ENCODE data around the gene MCM3AP. TPM values are rescaled to one million over a fixed set of nuclear protein-coding genes. Genes with fewer than 3 reads are reported as not detected.

MCM3AP gene
- total and polyA plus RNA-seq, 4 donors: 14.7 to 111 (median 67.1) TPM

- intact Hi-C loops (cut with DNase I): no loop called here
- Histone ChIP-seq H3K27ac (ENCODE audit: low read depth in 1 of 2, low read length in 2 of 2) (no peak overlapping the region), H3K36me3 (ENCODE audit: control insufficient read depth in 1 of 2, insufficient read depth in 2 of 2, low read length in 1 of 2) (peaks cover 0 to 2% of the 10 kb centered on the region in 2 donors), H3K4me3 (ENCODE audit: low read length in 2 of 2) (no peak overlapping the region), H3K4me1 (ENCODE audit: control insufficient read depth in 1 of 2, insufficient read depth in 2 of 2, low read length in 2 of 2) (peaks cover 0 to 3% of the 10 kb centered on the region in 2 donors), H3K9me3 (ENCODE audit: control insufficient read depth, low read length) (no peaks in the 10 kb centered on the region), H3K27me3 (ENCODE audit: control insufficient read depth in 1 of 2, insufficient read depth in 2 of 2, low read length in 1 of 2) (no peaks in the 10 kb centered on the region)
- WGBS, 2 donors: 82 to 87% methylated on average over 7 of the region's 7 CpGs
- DNase-seq: no peak
- ATAC-seq (ENCODE audit: low FRiP score): no peak
These were observed 62.2 kb downstream of the MCM3AP start for GRCh38 chr21:46223217-46223616.

DNA sequence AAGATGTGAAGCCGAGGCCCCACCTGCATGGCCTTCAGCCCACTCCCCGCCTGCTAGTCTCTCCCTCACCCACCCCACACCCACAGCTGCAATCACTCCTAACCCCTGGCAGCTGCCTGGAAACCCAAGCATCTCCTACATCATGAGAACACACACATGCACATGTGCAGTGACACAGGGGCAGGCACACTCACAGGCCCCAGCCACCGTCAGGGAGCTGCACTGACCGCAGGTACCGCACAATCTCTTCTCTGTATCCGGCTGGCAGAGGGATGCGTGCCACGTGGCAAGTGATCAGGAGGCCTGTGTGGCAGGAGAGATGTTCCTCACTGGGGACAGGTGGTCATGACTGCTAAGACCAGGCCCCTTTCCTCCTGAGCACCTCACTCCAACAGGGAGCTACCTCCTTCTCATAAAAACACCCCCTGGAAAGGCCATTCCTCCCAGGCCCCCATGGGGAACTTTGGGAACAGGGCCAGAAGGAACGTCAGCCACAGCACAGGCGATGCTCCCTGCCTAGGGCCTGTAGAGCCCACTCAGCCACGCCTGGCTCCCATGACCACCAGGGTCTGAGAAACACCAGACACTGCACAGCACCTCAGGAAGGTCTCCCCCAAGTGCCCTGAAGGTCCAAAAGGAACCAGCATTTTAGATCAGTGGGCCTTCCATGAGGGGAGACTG is 62.8 kb downstream of the MCM3AP start:
- no peak for ATAC-seq (ENCODE audit: low FRiP score)
- peaks cover 0 to 3% of the 10 kb centered on the region in 2 donors for H3K4me1 ChIP-seq (ENCODE audit: control insufficient read depth in 1 of 2, insufficient read depth in 2 of 2, low read length in 2 of 2)

DNA sequence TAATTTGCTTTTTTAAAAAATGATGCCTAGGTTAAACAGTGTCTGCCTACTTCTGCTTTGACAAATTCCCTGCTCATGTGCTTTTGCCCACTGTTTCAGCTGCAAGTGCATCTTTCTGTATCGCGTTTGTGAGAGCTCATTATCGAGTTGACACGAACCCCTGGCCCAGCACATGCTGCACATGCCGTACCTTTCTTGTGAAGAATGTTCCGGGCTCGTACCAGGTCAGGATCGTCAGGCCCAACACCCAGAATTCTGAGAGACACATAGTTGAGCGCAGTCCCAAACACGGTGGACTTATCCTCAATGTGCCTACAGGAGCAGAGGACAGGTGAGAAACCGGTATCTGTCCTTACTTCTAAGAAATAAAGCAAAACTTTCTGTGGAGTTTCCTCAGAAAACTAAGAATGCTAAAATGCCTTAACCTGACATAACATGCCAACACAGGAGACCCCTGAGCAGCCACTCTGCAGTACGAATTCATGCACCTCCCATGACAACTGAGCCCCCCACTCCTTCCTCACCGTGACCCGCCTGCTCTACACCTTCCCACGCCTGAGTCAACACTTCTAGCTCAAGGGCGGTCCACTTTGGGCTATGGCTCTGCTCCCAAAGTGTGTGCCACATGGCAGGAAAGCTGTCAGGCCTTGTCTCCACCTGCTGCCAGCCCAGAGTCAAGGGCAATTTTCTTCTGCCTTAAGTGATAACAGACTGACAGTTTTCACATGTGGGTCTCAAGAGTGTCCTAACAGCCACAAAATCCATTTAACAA is 63.6 kb downstream of the MCM3AP start:
- Histone ChIP-seq H3K36me3 (ENCODE audit: control insufficient read depth in 1 of 2, insufficient read depth in 2 of 2, low read length in 1 of 2) (peaks cover 0 to 2% of the 10 kb centered on the region in 2 donors), H3K27ac (ENCODE audit: low read depth in 1 of 2, low read length in 2 of 2) (no peak overlapping the region), H3K9me3 (ENCODE audit: control insufficient read depth, low read length) (no peaks in the 10 kb centered on the region), H3K27me3 (ENCODE audit: control insufficient read depth in 1 of 2, insufficient read depth in 2 of 2, low read length in 1 of 2) (no peaks in the 10 kb centered on the region), H3K4me3 (ENCODE audit: low read length in 2 of 2) (no peak overlapping the region), H3K4me1 (ENCODE audit: control insufficient read depth in 1 of 2, insufficient read depth in 2 of 2, low read length in 2 of 2) (peaks cover 0 to 3% of the 10 kb centered on the region in 2 donors)
- no peak for DNase-seq
- intact Hi-C loops (cut with DNase I): no loop called here
- 77 to 83% methylated on average over 16 of the region's 16 CpGs for whole genome bisulfite sequencing, 2 donors
- no peak for ATAC-seq (ENCODE audit: low FRiP score)

More for the DNA sequence above, 62.8 kb downstream of the MCM3AP start:
- Histone ChIP-seq H3K4me3 (ENCODE audit: low read length in 2 of 2) (no peak overlapping the region), H3K9me3 (ENCODE audit: control insufficient read depth, low read length) (no peaks in the 10 kb centered on the region), H3K27me3 (ENCODE audit: control insufficient read depth in 1 of 2, insufficient read depth in 2 of 2, low read length in 1 of 2) (no peaks in the 10 kb centered on the region), H3K27ac (ENCODE audit: low read depth in 1 of 2, low read length in 2 of 2) (no peak overlapping the region), H3K36me3 (ENCODE audit: control insufficient read depth in 1 of 2, insufficient read depth in 2 of 2, low read length in 1 of 2) (peaks cover 0 to 2% of the 10 kb centered on the region in 2 donors)
- DNase-seq: no peak
- 69 to 78% methylated on average over 11 of the region's 11 CpGs for whole genome bisulfite sequencing, 2 donors
- intact Hi-C loops (cut with DNase I): no loop called here

DNA sequence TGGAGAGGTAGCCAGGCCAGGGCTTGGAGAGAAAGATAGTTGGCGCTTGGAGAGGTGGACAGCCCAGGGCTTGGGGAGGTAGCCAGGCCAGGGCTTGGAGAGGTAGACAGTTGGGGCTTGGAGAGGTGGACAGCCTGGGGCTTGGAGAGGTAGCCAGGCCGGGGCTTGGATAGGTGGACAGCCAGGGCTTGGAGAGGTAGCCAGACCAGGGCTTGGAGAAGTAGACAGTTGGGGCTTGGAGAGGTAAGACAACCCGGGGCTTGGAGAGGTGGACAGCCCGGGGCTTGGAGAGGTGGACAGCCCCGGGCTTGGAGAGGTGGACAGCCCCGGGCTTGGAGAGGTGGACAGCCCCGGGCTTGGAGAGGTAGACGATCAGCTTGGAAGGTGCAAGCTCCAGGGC is 64.6 kb downstream of the MCM3AP start:
- Histone ChIP-seq H3K4me1 (ENCODE audit: control insufficient read depth in 1 of 2, insufficient read depth in 2 of 2, low read length in 2 of 2) (no peaks in the 10 kb centered on the region), H3K4me3 (ENCODE audit: low read length in 2 of 2) (no peak overlapping the region), H3K27me3 (ENCODE audit: control insufficient read depth in 1 of 2, insufficient read depth in 2 of 2, low read length in 1 of 2) (no peaks in the 10 kb centered on the region), H3K36me3 (ENCODE audit: control insufficient read depth in 1 of 2, insufficient read depth in 2 of 2, low read length in 1 of 2) (peaks cover 2 to 6% of the 10 kb centered on the region in 2 donors), H3K9me3 (ENCODE audit: control insufficient read depth, low read length) (no peaks in the 10 kb centered on the region), H3K27ac (ENCODE audit: low read depth in 1 of 2, low read length in 2 of 2) (no peak overlapping the region)
- WGBS, 2 donors: 90 to 93% methylated on average over 8 of the region's 8 CpGs
- ATAC-seq (ENCODE audit: low FRiP score) (no peak), DNase-seq (no peak)
- intact Hi-C loops (cut with DNase I): no loop called here

DNA sequence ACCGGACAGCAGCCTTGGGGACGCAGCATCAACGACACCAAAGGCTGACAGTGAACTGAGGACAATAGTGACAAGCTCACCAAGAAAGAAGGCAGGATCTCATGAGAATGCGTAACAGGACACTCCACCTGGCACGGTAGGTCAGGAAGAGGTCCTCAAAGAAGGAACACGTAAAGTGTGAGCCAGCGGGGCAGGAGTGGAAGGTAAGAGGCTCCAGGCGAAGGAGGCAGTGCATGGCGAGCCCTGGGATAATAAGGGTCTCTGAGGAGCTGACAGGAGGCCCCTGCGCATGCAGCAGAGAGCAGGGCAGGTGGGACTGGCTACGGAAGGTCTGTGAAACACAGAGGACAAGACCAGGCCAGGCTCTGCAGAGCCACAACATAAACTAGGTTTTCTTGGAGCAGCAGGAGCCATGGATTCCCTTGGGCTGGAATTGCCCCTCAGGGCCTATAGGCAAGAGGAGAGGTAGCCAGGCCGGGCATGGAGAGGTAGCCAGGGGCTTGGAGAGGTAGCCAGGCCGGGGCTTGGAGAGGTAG is 65.1 kb downstream of the MCM3AP start:
- Histone ChIP-seq H3K36me3 (ENCODE audit: control insufficient read depth in 1 of 2, insufficient read depth in 2 of 2, low read length in 1 of 2) (peaks cover 2 to 6% of the 10 kb centered on the region in 2 donors), H3K4me1 (ENCODE audit: control insufficient read depth in 1 of 2, insufficient read depth in 2 of 2, low read length in 2 of 2) (no peaks in the 10 kb centered on the region), H3K9me3 (ENCODE audit: control insufficient read depth, low read length) (no peaks in the 10 kb centered on the region), H3K27ac (ENCODE audit: low read depth in 1 of 2, low read length in 2 of 2) (no peak overlapping the region), H3K27me3 (ENCODE audit: control insufficient read depth in 1 of 2, insufficient read depth in 2 of 2, low read length in 1 of 2) (no peaks in the 10 kb centered on the region), H3K4me3 (ENCODE audit: low read length in 2 of 2) (no peak overlapping the region)
- intact Hi-C loops (cut with DNase I): no loop called here
- 92 to 93% methylated on average over 13 of the region's 13 CpGs for WGBS, 2 donors
- ATAC-seq (ENCODE audit: low FRiP score) (peak; percentile 8), DNase-seq (peak in 1 of 2 donors; percentile 65)

GRCh38 chr21:46219591-46220239 is 65.7 kb downstream of the MCM3AP start:
- Histone ChIP-seq H3K4me1 (ENCODE audit: control insufficient read depth in 1 of 2, insufficient read depth in 2 of 2, low read length in 2 of 2) (no peaks in the 10 kb centered on the region), H3K36me3 (ENCODE audit: control insufficient read depth in 1 of 2, insufficient read depth in 2 of 2, low read length in 1 of 2) (peaks cover 2 to 6% of the 10 kb centered on the region in 2 donors), H3K4me3 (ENCODE audit: low read length in 2 of 2) (no peak overlapping the region), H3K9me3 (ENCODE audit: control insufficient read depth, low read length) (no peaks in the 10 kb centered on the region), H3K27me3 (ENCODE audit: control insufficient read depth in 1 of 2, insufficient read depth in 2 of 2, low read length in 1 of 2) (no peaks in the 10 kb centered on the region), H3K27ac (ENCODE audit: low read depth in 1 of 2, low read length in 2 of 2) (no peak overlapping the region)
- intact Hi-C loops (cut with DNase I): no loop called here
- DNase-seq (peak; percentile 38 to 75), ATAC-seq (ENCODE audit: low FRiP score) (no peak)
- 68 to 72% methylated on average over 13 of the region's 13 CpGs for WGBS, 2 donors

DNA sequence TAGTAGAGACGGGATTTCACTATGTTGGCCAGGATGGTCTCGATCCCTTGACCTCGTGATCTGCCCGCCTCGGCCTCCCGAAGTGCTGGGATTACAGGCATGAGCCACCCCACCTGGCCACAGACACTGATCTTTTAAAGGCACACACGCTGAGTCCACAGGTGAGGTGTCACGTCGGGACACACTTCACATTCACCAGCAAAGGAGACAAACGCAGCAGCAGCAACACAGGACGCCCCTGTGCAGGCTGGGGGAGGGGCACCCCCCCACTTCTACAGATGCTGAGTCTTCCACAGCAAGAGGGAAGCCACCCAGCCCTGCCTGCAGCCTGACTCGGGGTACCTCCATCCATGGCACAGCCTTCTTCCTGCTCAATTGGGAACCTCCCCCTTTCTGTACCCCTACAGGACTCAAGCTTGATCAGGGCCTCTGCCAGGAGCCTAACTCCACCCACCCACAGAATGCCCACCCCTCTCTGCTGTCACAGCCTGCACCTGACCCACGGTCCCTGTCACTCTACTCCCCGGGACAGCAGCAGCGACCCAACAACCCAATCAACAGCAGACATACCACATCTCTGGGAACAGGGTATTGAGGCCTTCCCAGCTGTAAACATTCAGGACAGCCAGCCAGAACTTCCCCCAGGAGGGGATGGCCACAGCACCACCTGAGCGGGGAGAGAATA is 66.4 kb downstream of the MCM3AP start:
- 88 to 90% methylated on average over 16 of the region's 16 CpGs for WGBS, 2 donors
- H3K36me3 ChIP-seq (ENCODE audit: control insufficient read depth in 1 of 2, insufficient read depth in 2 of 2, low read length in 1 of 2): peaks cover 2 to 6% of the 10 kb centered on the region in 2 donors

DNA sequence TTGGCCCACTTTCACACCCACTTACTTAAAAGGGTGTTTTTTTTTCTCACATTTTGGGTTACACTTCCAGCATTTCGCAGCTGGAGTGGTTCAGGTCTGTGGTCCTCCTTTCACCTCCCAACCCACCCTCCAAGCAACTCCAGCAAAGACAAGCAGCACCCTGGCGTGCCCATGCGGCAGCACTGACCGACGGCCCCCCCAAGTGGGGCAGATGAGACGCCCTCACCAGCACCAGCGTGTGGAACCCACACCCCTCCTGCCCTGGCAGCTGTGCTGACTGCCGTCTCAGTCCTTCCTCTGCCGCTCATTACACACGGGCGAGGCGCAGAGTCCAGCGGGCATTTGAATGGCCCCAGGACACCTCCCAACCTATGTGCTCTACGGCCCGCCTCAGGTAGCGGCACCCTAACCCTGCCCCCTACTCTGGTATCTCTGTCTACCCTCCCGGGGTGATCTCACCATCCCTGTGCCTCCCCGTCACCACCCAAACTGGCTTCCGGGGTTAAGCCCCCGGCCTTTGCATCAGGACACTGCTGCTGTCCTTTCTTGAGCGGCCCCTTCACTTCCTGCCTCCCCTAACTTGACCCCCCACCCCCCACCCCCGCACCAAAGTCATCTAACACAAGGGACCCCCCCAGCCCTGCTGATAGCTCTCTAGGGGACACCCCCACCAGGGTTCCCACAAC is 67.8 kb downstream of the MCM3AP start:
- Histone ChIP-seq H3K36me3 (ENCODE audit: control insufficient read depth in 1 of 2, insufficient read depth in 2 of 2, low read length in 1 of 2) (peaks cover 2 to 6% of the 10 kb centered on the region in 2 donors), H3K27me3 (ENCODE audit: control insufficient read depth in 1 of 2, insufficient read depth in 2 of 2, low read length in 1 of 2) (no peaks in the 10 kb centered on the region), H3K4me3 (ENCODE audit: low read length in 2 of 2) (no peak overlapping the region), H3K9me3 (ENCODE audit: control insufficient read depth, low read length) (no peaks in the 10 kb centered on the region), H3K27ac (ENCODE audit: low read depth in 1 of 2, low read length in 2 of 2) (no peak overlapping the region), H3K4me1 (ENCODE audit: control insufficient read depth in 1 of 2, insufficient read depth in 2 of 2, low read length in 2 of 2) (no peaks in the 10 kb centered on the region)
- WGBS, 2 donors: 88 to 91% methylated on average over 22 of the region's 22 CpGs
- ATAC-seq (ENCODE audit: low FRiP score): no peak
- DNase-seq: peak in 1 of 2 donors; percentile 66
- intact Hi-C loops (cut with DNase I): no loop called here

More for the DNA sequence above, 66.4 kb downstream of the MCM3AP start:
- Histone ChIP-seq H3K27ac (ENCODE audit: low read depth in 1 of 2, low read length in 2 of 2) (no peak overlapping the region), H3K27me3 (ENCODE audit: control insufficient read depth in 1 of 2, insufficient read depth in 2 of 2, low read length in 1 of 2) (no peaks in the 10 kb centered on the region), H3K9me3 (ENCODE audit: control insufficient read depth, low read length) (no peaks in the 10 kb centered on the region), H3K4me1 (ENCODE audit: control insufficient read depth in 1 of 2, insufficient read depth in 2 of 2, low read length in 2 of 2) (no peaks in the 10 kb centered on the region), H3K4me3 (ENCODE audit: low read length in 2 of 2) (no peak overlapping the region)
- no peak for ATAC-seq (ENCODE audit: low FRiP score)
- intact Hi-C loops (cut with DNase I): no loop called here
- DNase-seq: peak in 1 of 2 donors; percentile 55

Measured in aorta (tissue), 5 donors.